ENCODE data around the gene CBFA2T2. TPM values are rescaled to one million over a fixed set of nuclear protein-coding genes. Genes with fewer than 3 reads are reported as not detected.
A peak's percentile ranks its signal among the peaks of the same experiment; 100 is the strongest.

CBFA2T2 gene
- total and polyA plus RNA-seq, 9 donors: 9.4 to 29.8 (median 21.2) TPM

DNA sequence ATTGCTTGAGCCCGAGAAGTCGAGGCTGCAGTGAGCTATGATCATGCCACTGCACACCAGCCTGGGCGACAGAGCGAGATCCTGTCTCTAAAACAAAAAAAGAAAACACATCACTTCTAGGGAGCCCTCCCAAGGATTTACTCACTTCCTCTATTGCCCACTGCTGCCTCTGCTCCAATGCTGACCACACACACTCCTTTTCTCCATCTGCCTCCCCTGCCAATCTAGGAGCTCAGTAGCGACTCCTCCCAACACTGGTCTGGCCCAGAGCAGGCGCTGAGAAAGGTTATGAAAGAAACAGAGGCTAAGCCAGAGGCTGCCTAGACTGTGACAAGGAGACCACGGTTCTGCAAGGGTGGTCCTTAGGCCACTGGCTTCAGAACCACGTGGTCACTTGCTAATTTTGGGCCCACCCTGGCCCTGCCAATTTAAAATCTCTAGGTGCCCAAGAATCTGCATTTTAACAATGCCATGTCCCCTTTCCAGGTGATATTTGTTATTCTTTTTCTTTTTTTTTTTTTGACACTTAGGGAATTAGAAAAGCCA lies 197.5 kb downstream of the CBFA2T2 start:
- DNase-seq: peak in 1 of 5 donors; percentile 27
- H3K4me3 ChIP-seq: no peak overlapping the region
- H3K27me3 ChIP-seq: no peaks in the 10 kb centered on the region
- peak overlapping the region; percentile 50 to 61 for H3K27ac ChIP-seq
- no peak for TF ChIP-seq POLR2A (IDR thresholded peaks at IDR 0.05)
- TF ChIP-seq EP300 (IDR thresholded peaks at IDR 0.05): no peak
- TF ChIP-seq, protein P1, sequence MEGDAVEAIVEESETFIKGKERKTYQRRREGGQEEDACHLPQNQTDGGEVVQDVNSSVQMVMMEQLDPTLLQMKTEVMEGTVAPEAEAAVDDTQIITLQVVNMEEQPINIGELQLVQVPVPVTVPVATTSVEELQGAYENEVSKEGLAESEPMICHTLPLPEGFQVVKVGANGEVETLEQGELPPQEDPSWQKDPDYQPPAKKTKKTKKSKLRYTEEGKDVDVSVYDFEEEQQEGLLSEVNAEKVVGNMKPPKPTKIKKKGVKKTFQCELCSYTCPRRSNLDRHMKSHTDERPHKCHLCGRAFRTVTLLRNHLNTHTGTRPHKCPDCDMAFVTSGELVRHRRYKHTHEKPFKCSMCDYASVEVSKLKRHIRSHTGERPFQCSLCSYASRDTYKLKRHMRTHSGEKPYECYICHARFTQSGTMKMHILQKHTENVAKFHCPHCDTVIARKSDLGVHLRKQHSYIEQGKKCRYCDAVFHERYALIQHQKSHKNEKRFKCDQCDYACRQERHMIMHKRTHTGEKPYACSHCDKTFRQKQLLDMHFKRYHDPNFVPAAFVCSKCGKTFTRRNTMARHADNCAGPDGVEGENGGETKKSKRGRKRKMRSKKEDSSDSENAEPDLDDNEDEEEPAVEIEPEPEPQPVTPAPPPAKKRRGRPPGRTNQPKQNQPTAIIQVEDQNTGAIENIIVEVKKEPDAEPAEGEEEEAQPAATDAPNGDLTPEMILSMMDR (IDR thresholded peaks at IDR 0.05): no peak
- intact Hi-C loops (cut with DNase I): no loop called here
- H3K9me3 ChIP-seq: no peaks in the 10 kb centered on the region
- H3K4me1 ChIP-seq (ENCODE audit: insufficient read depth): peaks cover 17% of the 10 kb centered on the region
- 70 to 75% (median 74%) methylated on average over 8 of the region's 8 CpGs for WGBS, 3 donors
- H3K36me3 ChIP-seq: no peaks in the 10 kb centered on the region

DNA sequence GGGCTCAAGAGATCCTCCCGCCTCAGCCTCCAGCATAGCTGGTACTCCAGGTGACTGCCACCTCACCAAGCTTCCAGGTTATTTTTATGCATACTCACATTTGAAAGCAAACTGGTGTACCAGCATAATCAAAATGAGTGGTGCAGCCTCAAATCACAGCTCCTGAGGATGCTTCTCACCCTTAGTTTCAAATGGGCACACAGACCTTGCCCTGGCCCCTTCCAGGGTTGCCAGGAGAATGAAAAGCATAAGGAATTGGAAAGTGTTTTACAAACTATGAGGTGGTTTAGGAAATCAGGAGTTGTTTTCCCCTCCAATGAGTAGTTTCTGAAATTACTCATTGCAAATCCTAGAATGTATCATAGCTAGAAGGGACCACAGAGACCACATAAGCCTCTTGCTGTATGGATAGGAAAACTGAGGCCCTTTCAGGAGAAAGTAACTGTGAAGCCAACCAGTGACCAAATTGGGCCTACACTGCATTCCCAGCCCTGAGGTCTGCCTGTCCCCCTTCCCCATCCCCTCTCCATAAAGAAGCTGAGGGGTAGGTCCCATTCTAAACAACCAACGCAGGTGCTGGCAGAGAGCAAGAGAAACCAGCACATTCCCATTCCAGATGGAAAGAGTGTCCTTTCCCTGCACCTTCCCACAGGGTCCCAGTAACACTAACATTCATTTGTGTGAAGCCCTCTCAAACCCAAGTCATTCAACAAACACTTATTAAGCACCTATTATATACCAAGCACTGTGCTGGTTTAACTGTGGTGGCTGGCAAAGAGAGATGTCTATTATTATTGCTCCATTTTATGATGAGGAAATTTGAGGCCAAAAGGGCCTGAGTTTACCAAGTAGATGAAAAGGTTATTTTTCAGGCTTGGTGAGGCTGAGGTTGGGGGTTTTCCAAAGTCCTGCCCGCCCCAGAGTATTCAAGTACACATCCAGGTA lies 198.4 kb downstream of the CBFA2T2 start:
- Histone ChIP-seq H3K4me3 (no peak overlapping the region), H3K27ac (peak overlapping the region in 1 of 2 donors; percentile 43)
- intact Hi-C loops (cut with DNase I): no loop called here

DNA sequence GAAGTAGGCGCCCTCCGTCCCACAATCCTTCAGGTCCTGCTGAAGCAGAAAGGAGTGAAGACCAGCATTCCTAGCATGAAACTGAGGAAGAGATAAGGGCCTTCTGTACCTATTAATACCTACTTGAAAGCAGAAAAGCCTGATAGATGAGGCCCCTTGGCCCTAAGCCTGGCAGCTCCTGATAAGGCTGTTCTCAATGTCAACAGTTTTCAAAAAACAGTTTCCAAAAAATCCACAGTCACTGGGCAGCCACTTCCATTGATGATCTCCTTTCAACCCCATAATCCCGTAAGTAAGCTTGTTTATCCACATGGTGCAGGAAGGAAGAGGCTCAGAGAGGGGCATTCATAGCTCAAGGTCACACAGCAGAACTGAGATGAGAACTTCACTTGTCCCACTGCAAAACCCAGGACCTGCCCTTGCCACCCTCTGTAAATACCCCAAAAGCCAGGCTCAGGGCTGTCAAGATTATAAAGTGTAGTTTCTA lies 199.1 kb downstream of the CBFA2T2 start:
- TF ChIP-seq POLR2A (IDR thresholded peaks at IDR 0.05): no peak
- TF ChIP-seq, protein P1 (IDR thresholded peaks at IDR 0.05): no peak
- no peak for TF ChIP-seq EP300 (IDR thresholded peaks at IDR 0.05)
- no peaks in the 10 kb centered on the region for H3K9me3 ChIP-seq
- no peak overlapping the region for H3K4me3 ChIP-seq
- peak overlapping the region in 1 of 2 donors; percentile 43 for H3K27ac ChIP-seq
- WGBS, 3 donors: 75 to 82% (median 77%) methylated on average over 3 of the region's 3 CpGs
- H3K4me1 ChIP-seq (ENCODE audit: insufficient read depth): peaks cover 19% of the 10 kb centered on the region
- no peak for DNase-seq
- no peaks in the 10 kb centered on the region for H3K27me3 ChIP-seq
- intact Hi-C loops (cut with DNase I): no loop called here
- no peaks in the 10 kb centered on the region for H3K36me3 ChIP-seq

More for the DNA sequence above, 198.4 kb downstream of the CBFA2T2 start:
- Histone ChIP-seq H3K4me1 (ENCODE audit: insufficient read depth) (peaks cover 16% of the 10 kb centered on the region), H3K36me3 (no peaks in the 10 kb centered on the region), H3K27me3 (no peaks in the 10 kb centered on the region), H3K9me3 (no peaks in the 10 kb centered on the region)
- WGBS, 3 donors: 81 to 89% (median 83%) methylated on average over 3 of the region's 3 CpGs
- no peak for DNase-seq
- TF ChIP-seq POLR2A (IDR thresholded peaks at IDR 0.05) (no peak), EP300 (IDR thresholded peaks at IDR 0.05) (no peak)
- TF ChIP-seq, protein P1 (IDR thresholded peaks at IDR 0.05): no peak

DNA sequence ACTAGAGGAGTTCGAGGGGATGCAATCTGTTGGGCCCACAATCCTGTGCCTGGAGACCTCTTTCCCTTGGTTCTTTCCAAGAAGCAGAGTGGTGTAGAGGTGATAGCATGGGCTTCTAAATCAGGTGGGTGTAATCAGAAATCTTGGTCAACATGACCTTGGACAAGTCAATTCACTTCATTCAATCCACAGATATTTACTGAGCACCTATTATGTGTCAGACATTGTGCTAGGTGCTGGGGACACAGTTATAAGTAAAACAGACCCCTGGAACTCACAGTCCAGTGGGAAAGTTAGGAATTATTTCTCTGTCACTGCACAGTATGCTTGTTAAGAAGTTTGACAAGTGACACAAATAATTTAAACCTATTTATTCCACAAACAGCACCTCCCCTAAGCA lies 199.6 kb downstream of the CBFA2T2 start:
- TF ChIP-seq POLR2A (IDR thresholded peaks at IDR 0.05): no peak
- TF ChIP-seq, protein P1 (IDR thresholded peaks at IDR 0.05): no peak
- no peak for TF ChIP-seq EP300 (IDR thresholded peaks at IDR 0.05)
- no peak for DNase-seq
- H3K27ac ChIP-seq: peak overlapping the region in 1 of 2 donors; percentile 26
- intact Hi-C loops (cut with DNase I): no loop called here
- WGBS, 3 donors: 86 to 96% (median 91%) methylated on average over 1 of the region's 1 CpG
- no peak overlapping the region for H3K4me3 ChIP-seq
- H3K36me3 ChIP-seq: no peaks in the 10 kb centered on the region
- no peaks in the 10 kb centered on the region for H3K9me3 ChIP-seq
- H3K4me1 ChIP-seq (ENCODE audit: insufficient read depth): peaks cover 24% of the 10 kb centered on the region
- H3K27me3 ChIP-seq: no peaks in the 10 kb centered on the region
